HG03196 (cell line): ENCODE measurements around the gene LRMDA.

Experiments used
- ATAC-seq: cut with Tn5 transposase; IDR thresholded peaks from one replicate; pipeline ENCODE4 v1.9.1; 2021; ENCODE audit not compliant: unreplicated experiment

Gene LRMDA

GRCh38 chr10:75935650-75936400 lies 504.4 kb downstream of the LRMDA start:
- ATAC-seq, result no peak

- ATAC-seq, result no peak
Measured at GRCh38 chr10:75936841-75937240, 505.4 kb downstream of the LRMDA start.

GRCh38 chr10:75937823-75938222 lies 506.4 kb downstream of the LRMDA start:
- ATAC-seq, result no peak

GRCh38 chr10:75938380-75939122 lies 507.1 kb downstream of the LRMDA start:
- ATAC-seq, result no peak

- no peak for ATAC-seq
Measured at GRCh38 chr10:75939541-75939940, 508.1 kb downstream of the LRMDA start.

- ATAC-seq, result no peak
Measured at GRCh38 chr10:75940742-75941141, 509.3 kb downstream of the LRMDA start.

- no peak for ATAC-seq
Measured at GRCh38 chr10:75941223-75941801, 509.9 kb downstream of the LRMDA start.

GRCh38 chr10:75944061-75944460 lies 512.6 kb downstream of the LRMDA start:
- no peak for ATAC-seq

- ATAC-seq, result no peak
Measured at GRCh38 chr10:75948583-75948982, 517.2 kb downstream of the LRMDA start.

- ATAC-seq, result no peak
Measured at GRCh38 chr10:75950307-75950706, 518.9 kb downstream of the LRMDA start.

GRCh38 chr10:75950997-75951589 lies 519.7 kb downstream of the LRMDA start:
- no peak for ATAC-seq

- ATAC-seq, result no peak
Measured at GRCh38 chr10:75951627-75952026, 520.2 kb downstream of the LRMDA start.

- no peak for ATAC-seq
Measured at GRCh38 chr10:75952093-75952492, 520.7 kb downstream of the LRMDA start.

GRCh38 chr10:75954486-75954885 lies 523.1 kb downstream of the LRMDA start:
- ATAC-seq, result no peak

GRCh38 chr10:75955973-75956502 lies 524.6 kb downstream of the LRMDA start:
- ATAC-seq, result no peak

- ATAC-seq, result no peak
Measured at GRCh38 chr10:75956624-75957023, 525.2 kb downstream of the LRMDA start.

GRCh38 chr10:75957314-75958120 lies 526.1 kb downstream of the LRMDA start:
- no peak for ATAC-seq

GRCh38 chr10:75959209-75959608 lies 527.8 kb downstream of the LRMDA start:
- no peak for ATAC-seq

GRCh38 chr10:75959912-75960311 lies 528.5 kb downstream of the LRMDA start:
- ATAC-seq, result no peak

- no peak for ATAC-seq
Measured at GRCh38 chr10:75962395-75963061, 531.1 kb downstream of the LRMDA start.
